Measurements from ENCODE around the gene OR56B1. TPM values are rescaled to one million over a fixed set of nuclear protein-coding genes. Genes with fewer than 3 reads are reported as not detected.

Gene OR56B1
- total RNA-seq, 2 experiments from 2014 or later, result 0.14 to 0.17 TPM

GRCh38 chr11:5719703-5720495, 16.3 kb upstream of the OR56B1 start:
- H3K27me3 ChIP-seq (ENCODE audit: control insufficient read depth in 1 of 2, insufficient read depth in 2 of 2, low read length in 2 of 2), result no peaks in the 10 kb centered on the region
- H3K9me3 ChIP-seq (ENCODE audit: control insufficient read depth in 1 of 2, insufficient read depth in 1 of 2, low read length in 2 of 2), result no peaks in the 10 kb centered on the region
- no peaks in the 10 kb centered on the region for H3K4me1 ChIP-seq (ENCODE audit: insufficient read depth, low read length)
- no peaks in the 10 kb centered on the region for H3K4me1 Mint-ChIP-seq (ENCODE audit: low read depth)
- no peak overlapping the region for H3K27ac Mint-ChIP-seq
- no peak for DNase-seq
- intact Hi-C loops (cut with DNase I, micrococcal nuclease), result loop anchor here in 1 of 2 experiments (10.0 kb wide), 1 partner anchor 235 kb away; the partner anchor contains the start of gene OR52D1
- H3K27me3 Mint-ChIP-seq, result no peaks in the 10 kb centered on the region
- H3K4me3 ChIP-seq (ENCODE audit: low read length), result no peak overlapping the region
- no peak for ATAC-seq (ENCODE audit: poor library complexity)
- H3K9me3 Mint-ChIP-seq, result no peaks in the 10 kb centered on the region
- peaks cover 14% of the 10 kb centered on the region for H3K36me3 Mint-ChIP-seq (ENCODE audit: low read depth)
- H3K27ac ChIP-seq (ENCODE audit: low read depth in 1 of 2, low read length in 2 of 2), result no peak overlapping the region
- TF ChIP-seq CTCF (IDR thresholded peaks at IDR 0.05), result no peak
- POLR2A ChIA-PET, result interaction anchor here (0.8 to 1.0 kb wide), 2 partner anchors 30 to 35 kb away, joined by 3 read pairs; partner anchors contain the start of gene TRIM5
- peaks cover 2% of the 10 kb centered on the region for H3K36me3 ChIP-seq (ENCODE audit: insufficient read depth, low read length)
- CTCF ChIA-PET, result no interaction called here
- no peak overlapping the region for H3K4me3 Mint-ChIP-seq

- ATAC-seq (ENCODE audit: poor library complexity) (no peak), DNase-seq (no peak)
- intact Hi-C loops (cut with DNase I, micrococcal nuclease), result loop anchor here in 1 of 2 experiments (10.0 kb wide), 1 partner anchor 238 kb away; the partner anchor contains the start of gene OR52D1
- CTCF ChIA-PET, result no interaction called here
- peaks cover 13% of the 10 kb centered on the region for H3K36me3 Mint-ChIP-seq (ENCODE audit: low read depth)
- no peak overlapping the region for H3K4me3 ChIP-seq (ENCODE audit: low read length)
- H3K9me3 ChIP-seq (ENCODE audit: control insufficient read depth in 1 of 2, insufficient read depth in 1 of 2, low read length in 2 of 2), result no peaks in the 10 kb centered on the region
- no peak overlapping the region for H3K27ac Mint-ChIP-seq
- H3K4me1 Mint-ChIP-seq (ENCODE audit: low read depth), result no peaks in the 10 kb centered on the region
- no peak overlapping the region for H3K4me3 Mint-ChIP-seq
- H3K36me3 ChIP-seq (ENCODE audit: insufficient read depth, low read length), result peaks cover 2% of the 10 kb centered on the region
- no peaks in the 10 kb centered on the region for H3K9me3 Mint-ChIP-seq
- no peaks in the 10 kb centered on the region for H3K27me3 Mint-ChIP-seq
- POLR2A ChIA-PET, result no interaction called here
- TF ChIP-seq CTCF (IDR thresholded peaks at IDR 0.05), result no peak
- H3K4me1 ChIP-seq (ENCODE audit: insufficient read depth, low read length), result no peaks in the 10 kb centered on the region
- no peaks in the 10 kb centered on the region for H3K27me3 ChIP-seq (ENCODE audit: control insufficient read depth in 1 of 2, insufficient read depth in 2 of 2, low read length in 2 of 2)
- no peak overlapping the region for H3K27ac ChIP-seq (ENCODE audit: low read depth in 1 of 2, low read length in 2 of 2)
These were observed 13.6 kb upstream of the OR56B1 start for GRCh38 chr11:5722622-5723021.

- H3K4me1 Mint-ChIP-seq (ENCODE audit: low read depth), result no peaks in the 10 kb centered on the region
- POLR2A ChIA-PET, result no interaction called here
- Histone ChIP-seq H3K27me3 (ENCODE audit: control insufficient read depth in 1 of 2, insufficient read depth in 2 of 2, low read length in 2 of 2) (no peaks in the 10 kb centered on the region), H3K36me3 (ENCODE audit: insufficient read depth, low read length) (no peaks in the 10 kb centered on the region), H3K4me3 (ENCODE audit: low read length) (no peak overlapping the region), H3K27ac (ENCODE audit: low read depth in 1 of 2, low read length in 2 of 2) (no peak overlapping the region), H3K9me3 (ENCODE audit: control insufficient read depth in 1 of 2, insufficient read depth in 1 of 2, low read length in 2 of 2) (no peaks in the 10 kb centered on the region), H3K4me1 (ENCODE audit: insufficient read depth, low read length) (no peaks in the 10 kb centered on the region)
- no peaks in the 10 kb centered on the region for H3K27me3 Mint-ChIP-seq
- no peak for DNase-seq
- H3K36me3 Mint-ChIP-seq (ENCODE audit: low read depth), result no peaks in the 10 kb centered on the region
- no peak overlapping the region for H3K4me3 Mint-ChIP-seq
- no peak for TF ChIP-seq CTCF (IDR thresholded peaks at IDR 0.05)
- CTCF ChIA-PET, result no interaction called here
- intact Hi-C loops (cut with DNase I, micrococcal nuclease), result loop anchor here in 1 of 2 experiments (10.0 kb wide), 1 partner anchor 242 kb away; the partner anchor contains the start of gene OR52D1
- no peak overlapping the region for H3K27ac Mint-ChIP-seq
- no peaks in the 10 kb centered on the region for H3K9me3 Mint-ChIP-seq
- ATAC-seq (ENCODE audit: poor library complexity), result no peak
These were observed 9.9 kb upstream of the OR56B1 start for GRCh38 chr11:5726351-5726750.

Measured in CD4-positive, alpha-beta T cell (primary cell).